Sigmoid colon (tissue), 4 donors: Measurements from ENCODE around the gene CEP104.

Experiments used
- POLR2A ChIP-seq, 2 donors: fragments of 450-650 bp; IDR thresholded peaks; one replicate each; pipeline ENCODE4 v1.6.1; 2016; ENCODE audit warnings: antibody characterized with exemption in 2 of 2, mild to moderate bottlenecking in 2 of 2, moderate library complexity in 2 of 2
- POLR2AphosphoS5 ChIP-seq, 4 donors: sonication (generic); formaldehyde crosslinking; IDR thresholded peaks; one replicate each; pipeline ENCODE4 v1.6.1; 2017; ENCODE audit warnings: antibody characterized with exemption in 4 of 4
- TF ChIP-seq, protein P1 (sequence below), 4 experiments: fragments of 450-650 bp in 3 of 4; fragments of 200-600 bp in 1 of 4; IDR thresholded peaks; one replicate each; pipeline ENCODE4 v1.5.1; 2016 to 2019; ENCODE audit warnings: antibody characterized with exemption in 4 of 4, mild to moderate bottlenecking in 3 of 4, moderate library complexity in 2 of 4

DNA sequence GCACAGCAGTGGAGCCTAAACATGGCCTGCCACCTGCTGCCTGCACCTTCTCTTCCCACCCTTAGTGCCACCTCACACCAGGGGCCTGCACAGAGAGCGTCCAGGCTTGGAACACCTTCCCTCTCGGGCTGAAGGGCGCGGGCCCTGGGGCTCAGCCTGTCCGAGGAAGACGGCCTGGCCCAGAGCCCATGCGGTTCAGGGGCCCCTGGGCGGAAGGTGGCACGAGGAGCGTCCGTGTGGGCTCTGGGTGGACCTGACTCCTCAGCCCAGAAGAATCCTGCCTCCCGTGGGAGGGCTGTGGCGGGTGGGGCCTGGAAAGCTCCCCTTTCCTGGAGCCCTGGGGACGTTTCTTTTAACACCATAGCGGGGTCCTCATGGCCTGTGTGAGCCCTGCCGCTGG lies 19.7 kb upstream of the CEP104 start:
- TF ChIP-seq, protein P1, sequence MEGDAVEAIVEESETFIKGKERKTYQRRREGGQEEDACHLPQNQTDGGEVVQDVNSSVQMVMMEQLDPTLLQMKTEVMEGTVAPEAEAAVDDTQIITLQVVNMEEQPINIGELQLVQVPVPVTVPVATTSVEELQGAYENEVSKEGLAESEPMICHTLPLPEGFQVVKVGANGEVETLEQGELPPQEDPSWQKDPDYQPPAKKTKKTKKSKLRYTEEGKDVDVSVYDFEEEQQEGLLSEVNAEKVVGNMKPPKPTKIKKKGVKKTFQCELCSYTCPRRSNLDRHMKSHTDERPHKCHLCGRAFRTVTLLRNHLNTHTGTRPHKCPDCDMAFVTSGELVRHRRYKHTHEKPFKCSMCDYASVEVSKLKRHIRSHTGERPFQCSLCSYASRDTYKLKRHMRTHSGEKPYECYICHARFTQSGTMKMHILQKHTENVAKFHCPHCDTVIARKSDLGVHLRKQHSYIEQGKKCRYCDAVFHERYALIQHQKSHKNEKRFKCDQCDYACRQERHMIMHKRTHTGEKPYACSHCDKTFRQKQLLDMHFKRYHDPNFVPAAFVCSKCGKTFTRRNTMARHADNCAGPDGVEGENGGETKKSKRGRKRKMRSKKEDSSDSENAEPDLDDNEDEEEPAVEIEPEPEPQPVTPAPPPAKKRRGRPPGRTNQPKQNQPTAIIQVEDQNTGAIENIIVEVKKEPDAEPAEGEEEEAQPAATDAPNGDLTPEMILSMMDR (IDR thresholded peaks at IDR 0.05), result no peak
- TF ChIP-seq POLR2AphosphoS5 (IDR thresholded peaks at IDR 0.05) (no peak), POLR2A (IDR thresholded peaks at IDR 0.05) (no peak)
